Measurements from ENCODE around the gene TMEM63C. TPM values are rescaled to one million over a fixed set of nuclear protein-coding genes. Genes with fewer than 3 reads are reported as not detected.

TMEM63C gene
- total RNA-seq, 3 donors from 2014 or later (not counting 1 experiment from before 2014, with no cell fraction given): 1.5 to 5.1 (median 2.1) TPM

DNA sequence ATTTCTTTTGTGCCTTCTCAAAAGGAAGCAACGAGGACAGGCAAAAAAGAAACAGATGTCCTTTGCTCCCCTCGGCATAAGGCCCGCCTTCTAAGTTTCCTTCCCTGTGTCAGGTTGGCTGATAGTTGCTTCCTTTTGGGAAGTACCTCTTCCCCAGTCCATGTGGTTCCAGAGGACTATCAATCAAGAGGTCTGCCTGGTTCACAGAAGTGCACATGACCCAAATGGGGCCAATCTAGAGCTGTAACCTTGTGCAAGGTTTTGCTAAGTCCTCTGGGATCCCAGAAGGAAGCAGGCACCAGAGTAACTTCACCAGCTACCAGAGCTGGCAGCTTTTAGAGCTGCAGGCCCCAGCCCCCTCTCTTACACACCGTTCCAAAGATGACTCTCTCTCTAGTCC is 42.6 kb downstream of the TMEM63C start:
- Histone ChIP-seq H3K27me3 (ENCODE audit: control insufficient read depth, insufficient read depth, low read length) (no peaks in the 10 kb centered on the region), H3K27ac (ENCODE audit: low read length) (no peak overlapping the region), H3K4me1 (ENCODE audit: control insufficient read depth, insufficient read depth, low read length) (no peaks in the 10 kb centered on the region), H3K4me3 (ENCODE audit: low read length) (no peak overlapping the region), H3K9me3 (ENCODE audit: control insufficient read depth, insufficient read depth, low read length) (no peaks in the 10 kb centered on the region), H3K36me3 (ENCODE audit: control insufficient read depth, insufficient read depth, low read length) (no peaks in the 10 kb centered on the region)
- intact Hi-C loops (cut with micrococcal nuclease): no loop called here
- no peak for DNase-seq
- Mint-ChIP-seq H3K27me3 (ENCODE audit: low read depth in 2 of 2) (no peaks in the 10 kb centered on the region), H3K9me3 (no peaks in the 10 kb centered on the region), H3K36me3 (no peaks in the 10 kb centered on the region), H3K4me1 (peaks cover 0 to 7% of the 10 kb centered on the region in 2 donors), H3K27ac (no peak overlapping the region), H3K4me3 (no peak overlapping the region)
- ATAC-seq: no peak
- WGBS (ENCODE audit: insufficient coverage): 59% methylated on average over 4 of the region's 4 CpGs
- TF ChIP-seq, protein P1, sequence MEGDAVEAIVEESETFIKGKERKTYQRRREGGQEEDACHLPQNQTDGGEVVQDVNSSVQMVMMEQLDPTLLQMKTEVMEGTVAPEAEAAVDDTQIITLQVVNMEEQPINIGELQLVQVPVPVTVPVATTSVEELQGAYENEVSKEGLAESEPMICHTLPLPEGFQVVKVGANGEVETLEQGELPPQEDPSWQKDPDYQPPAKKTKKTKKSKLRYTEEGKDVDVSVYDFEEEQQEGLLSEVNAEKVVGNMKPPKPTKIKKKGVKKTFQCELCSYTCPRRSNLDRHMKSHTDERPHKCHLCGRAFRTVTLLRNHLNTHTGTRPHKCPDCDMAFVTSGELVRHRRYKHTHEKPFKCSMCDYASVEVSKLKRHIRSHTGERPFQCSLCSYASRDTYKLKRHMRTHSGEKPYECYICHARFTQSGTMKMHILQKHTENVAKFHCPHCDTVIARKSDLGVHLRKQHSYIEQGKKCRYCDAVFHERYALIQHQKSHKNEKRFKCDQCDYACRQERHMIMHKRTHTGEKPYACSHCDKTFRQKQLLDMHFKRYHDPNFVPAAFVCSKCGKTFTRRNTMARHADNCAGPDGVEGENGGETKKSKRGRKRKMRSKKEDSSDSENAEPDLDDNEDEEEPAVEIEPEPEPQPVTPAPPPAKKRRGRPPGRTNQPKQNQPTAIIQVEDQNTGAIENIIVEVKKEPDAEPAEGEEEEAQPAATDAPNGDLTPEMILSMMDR (IDR thresholded peaks at IDR 0.05): no peak

DNA sequence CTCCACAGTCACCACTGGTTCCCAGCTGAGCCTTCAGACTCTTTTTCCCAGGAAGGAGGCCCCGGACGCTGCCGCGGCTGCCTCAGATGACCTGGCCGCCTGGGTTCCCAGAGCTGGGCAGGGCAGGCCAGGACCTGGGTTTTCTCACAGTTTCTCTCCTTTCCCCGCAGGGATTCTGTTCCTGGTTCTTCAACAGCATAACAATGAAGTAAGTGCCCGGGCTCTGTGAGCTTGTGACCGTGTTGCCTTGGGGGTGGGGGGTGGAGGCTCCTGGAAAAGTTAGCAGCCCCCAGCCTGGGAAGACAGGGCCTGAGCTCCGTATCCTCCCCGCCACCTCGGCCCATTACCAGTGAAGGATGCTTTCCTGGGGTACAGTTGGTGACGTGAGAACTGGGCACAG is 43.7 kb downstream of the TMEM63C start:
- no peak overlapping the region for H3K27ac Mint-ChIP-seq
- peaks cover 0 to 7% of the 10 kb centered on the region in 2 donors for H3K4me1 Mint-ChIP-seq
- H3K9me3 Mint-ChIP-seq: no peaks in the 10 kb centered on the region
- Histone ChIP-seq H3K36me3 (ENCODE audit: control insufficient read depth, insufficient read depth, low read length) (no peaks in the 10 kb centered on the region), H3K4me1 (ENCODE audit: control insufficient read depth, insufficient read depth, low read length) (no peaks in the 10 kb centered on the region), H3K27ac (ENCODE audit: low read length) (no peak overlapping the region), H3K27me3 (ENCODE audit: control insufficient read depth, insufficient read depth, low read length) (no peaks in the 10 kb centered on the region), H3K4me3 (ENCODE audit: low read length) (no peak overlapping the region), H3K9me3 (ENCODE audit: control insufficient read depth, insufficient read depth, low read length) (no peaks in the 10 kb centered on the region)
- 92% methylated on average over 12 of the region's 12 CpGs for WGBS (ENCODE audit: insufficient coverage)
- no peaks in the 10 kb centered on the region for H3K27me3 Mint-ChIP-seq (ENCODE audit: low read depth in 2 of 2)
- intact Hi-C loops (cut with micrococcal nuclease): no loop called here
- ATAC-seq (no peak), DNase-seq (no peak)
- TF ChIP-seq, protein P1 (IDR thresholded peaks at IDR 0.05): no peak
- no peak overlapping the region for H3K4me3 Mint-ChIP-seq
- H3K36me3 Mint-ChIP-seq: no peaks in the 10 kb centered on the region

DNA sequence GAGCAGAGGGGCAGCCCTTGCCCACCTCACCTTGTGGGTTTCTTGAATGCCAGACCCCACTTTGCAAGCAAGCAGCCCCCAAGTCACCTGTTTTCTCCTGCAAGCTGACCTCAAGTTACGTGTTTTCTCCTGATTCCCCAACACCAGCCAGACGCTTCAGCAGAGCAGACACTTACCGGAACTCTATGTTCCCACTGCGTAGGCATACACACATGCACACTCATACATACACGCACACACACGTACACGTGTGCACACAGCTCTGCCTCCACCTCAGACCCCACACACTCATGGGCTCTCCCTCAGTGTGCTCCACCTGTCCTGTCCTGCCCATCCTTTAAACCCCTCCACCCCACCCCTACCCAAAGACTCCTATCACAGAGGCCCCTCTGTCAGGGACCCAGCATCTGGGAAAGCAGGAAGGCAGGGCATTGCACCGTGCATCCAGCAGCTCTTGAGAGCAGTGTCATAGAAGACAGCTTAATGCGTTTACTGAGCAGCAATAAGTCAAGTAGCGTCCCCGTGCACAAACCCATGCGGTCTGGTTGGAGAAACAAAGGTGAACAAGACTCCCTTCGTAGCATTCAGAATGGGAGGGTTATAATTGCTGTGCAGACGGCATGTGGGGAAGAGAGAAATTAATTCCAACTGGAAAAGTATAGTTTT is 44.4 kb downstream of the TMEM63C start:
- no peaks in the 10 kb centered on the region for H3K9me3 Mint-ChIP-seq
- Histone ChIP-seq H3K27me3 (ENCODE audit: control insufficient read depth, insufficient read depth, low read length) (no peaks in the 10 kb centered on the region), H3K27ac (ENCODE audit: low read length) (no peak overlapping the region), H3K9me3 (ENCODE audit: control insufficient read depth, insufficient read depth, low read length) (no peaks in the 10 kb centered on the region), H3K4me3 (ENCODE audit: low read length) (no peak overlapping the region), H3K36me3 (ENCODE audit: control insufficient read depth, insufficient read depth, low read length) (no peaks in the 10 kb centered on the region), H3K4me1 (ENCODE audit: control insufficient read depth, insufficient read depth, low read length) (no peaks in the 10 kb centered on the region)
- peaks cover 0 to 7% of the 10 kb centered on the region in 2 donors for H3K4me1 Mint-ChIP-seq
- ATAC-seq (no peak), DNase-seq (no peak)
- TF ChIP-seq, protein P1 (IDR thresholded peaks at IDR 0.05): no peak
- no peaks in the 10 kb centered on the region for H3K36me3 Mint-ChIP-seq
- 87% methylated on average over 14 of the region's 14 CpGs for WGBS (ENCODE audit: insufficient coverage)
- intact Hi-C loops (cut with micrococcal nuclease): no loop called here
- H3K27ac Mint-ChIP-seq: no peak overlapping the region
- no peaks in the 10 kb centered on the region for H3K27me3 Mint-ChIP-seq (ENCODE audit: low read depth in 2 of 2)
- H3K4me3 Mint-ChIP-seq: no peak overlapping the region

DNA sequence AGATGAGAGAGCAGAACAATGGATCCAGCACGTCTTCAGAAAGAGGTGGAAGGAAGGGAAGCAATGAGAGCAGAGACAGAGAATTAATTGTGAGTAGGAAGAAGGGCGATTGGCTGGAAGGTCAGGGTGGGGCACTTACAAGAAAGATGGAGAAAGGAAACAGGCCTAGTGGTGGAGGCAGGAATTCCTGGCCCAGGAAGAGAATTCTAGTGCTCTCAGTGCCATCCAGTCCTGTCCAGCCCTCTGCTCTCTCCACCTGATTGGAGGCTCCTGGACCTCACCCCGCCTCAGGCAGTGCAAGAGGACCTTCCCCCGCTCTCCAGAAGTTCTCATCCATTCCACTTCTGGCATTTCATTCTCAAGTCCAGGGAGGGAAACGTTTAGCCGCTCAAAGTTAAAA is 46.5 kb downstream of the TMEM63C start:
- no peak overlapping the region for H3K4me3 ChIP-seq (ENCODE audit: low read length)
- H3K9me3 ChIP-seq (ENCODE audit: control insufficient read depth, insufficient read depth, low read length): no peaks in the 10 kb centered on the region
- no peaks in the 10 kb centered on the region for H3K36me3 ChIP-seq (ENCODE audit: control insufficient read depth, insufficient read depth, low read length)
- no peaks in the 10 kb centered on the region for H3K9me3 Mint-ChIP-seq
- ATAC-seq (no peak), DNase-seq (no peak)
- no peak overlapping the region for H3K4me3 Mint-ChIP-seq
- WGBS (ENCODE audit: insufficient coverage): 59% methylated on average over 4 of the region's 6 CpGs
- intact Hi-C loops (cut with micrococcal nuclease): no loop called here
- H3K27ac ChIP-seq (ENCODE audit: low read length): no peak overlapping the region
- no peaks in the 10 kb centered on the region for H3K27me3 ChIP-seq (ENCODE audit: control insufficient read depth, insufficient read depth, low read length)
- no peaks in the 10 kb centered on the region for H3K27me3 Mint-ChIP-seq (ENCODE audit: low read depth in 2 of 2)
- TF ChIP-seq, protein P1 (IDR thresholded peaks at IDR 0.05): no peak
- no peaks in the 10 kb centered on the region for H3K4me1 ChIP-seq (ENCODE audit: control insufficient read depth, insufficient read depth, low read length)
- no peaks in the 10 kb centered on the region for H3K4me1 Mint-ChIP-seq
- no peak overlapping the region for H3K27ac Mint-ChIP-seq
- H3K36me3 Mint-ChIP-seq: no peaks in the 10 kb centered on the region

Measured in natural killer cell (primary cell).